Measurements from ENCODE around the gene PWWP3B. TPM values are rescaled to one million over a fixed set of nuclear protein-coding genes. Genes with fewer than 3 reads are reported as not detected.

Gene PWWP3B
- total and polyA plus RNA-seq, 8 donors, result 4.0 to 13.6 (median 6.6) TPM

DNA sequence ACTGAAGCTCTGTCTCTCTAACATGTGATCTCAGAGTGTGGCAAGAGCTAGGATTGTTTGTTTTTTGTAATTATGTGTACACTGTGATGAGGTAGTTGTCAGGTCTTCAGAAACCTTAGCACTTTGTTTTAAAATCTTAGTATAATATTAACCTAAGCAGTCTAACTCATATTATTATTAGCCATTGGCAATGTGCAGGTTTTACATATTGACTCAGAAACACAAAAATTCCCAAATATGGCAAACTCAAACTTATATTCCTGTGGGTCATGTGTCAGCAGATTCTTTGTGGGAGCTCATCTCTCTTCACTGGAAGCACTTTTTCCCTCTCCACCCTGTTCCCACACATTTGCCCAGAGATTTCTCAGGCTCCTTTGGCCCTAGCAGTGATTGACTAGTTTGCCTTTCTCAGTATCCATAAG is 8.2 kb upstream of the PWWP3B start:
- Histone ChIP-seq H3K4me1 (peaks cover 4 to 13% (median 9%) of the 10 kb centered on the region in 3 donors), H3K9me3 (no peaks in the 10 kb centered on the region), H3K27me3 (peaks cover 0 to 10% (median 0%) of the 10 kb centered on the region in 4 donors), H3K27ac (peak overlapping the region in 2 of 4 donors; percentile 15 to 33), H3K4me3 (no peak overlapping the region), H3K36me3 (no peaks in the 10 kb centered on the region)
- no peak for DNase-seq
- FAIRE-seq, result no peak
- TF ChIP-seq, protein P1, sequence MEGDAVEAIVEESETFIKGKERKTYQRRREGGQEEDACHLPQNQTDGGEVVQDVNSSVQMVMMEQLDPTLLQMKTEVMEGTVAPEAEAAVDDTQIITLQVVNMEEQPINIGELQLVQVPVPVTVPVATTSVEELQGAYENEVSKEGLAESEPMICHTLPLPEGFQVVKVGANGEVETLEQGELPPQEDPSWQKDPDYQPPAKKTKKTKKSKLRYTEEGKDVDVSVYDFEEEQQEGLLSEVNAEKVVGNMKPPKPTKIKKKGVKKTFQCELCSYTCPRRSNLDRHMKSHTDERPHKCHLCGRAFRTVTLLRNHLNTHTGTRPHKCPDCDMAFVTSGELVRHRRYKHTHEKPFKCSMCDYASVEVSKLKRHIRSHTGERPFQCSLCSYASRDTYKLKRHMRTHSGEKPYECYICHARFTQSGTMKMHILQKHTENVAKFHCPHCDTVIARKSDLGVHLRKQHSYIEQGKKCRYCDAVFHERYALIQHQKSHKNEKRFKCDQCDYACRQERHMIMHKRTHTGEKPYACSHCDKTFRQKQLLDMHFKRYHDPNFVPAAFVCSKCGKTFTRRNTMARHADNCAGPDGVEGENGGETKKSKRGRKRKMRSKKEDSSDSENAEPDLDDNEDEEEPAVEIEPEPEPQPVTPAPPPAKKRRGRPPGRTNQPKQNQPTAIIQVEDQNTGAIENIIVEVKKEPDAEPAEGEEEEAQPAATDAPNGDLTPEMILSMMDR (IDR thresholded peaks at IDR 0.05), result no peak
- intact Hi-C loops (cut with DNase I), result no loop called here
- ATAC-seq, result peak; percentile 73 to 87 (median 82)

DNA sequence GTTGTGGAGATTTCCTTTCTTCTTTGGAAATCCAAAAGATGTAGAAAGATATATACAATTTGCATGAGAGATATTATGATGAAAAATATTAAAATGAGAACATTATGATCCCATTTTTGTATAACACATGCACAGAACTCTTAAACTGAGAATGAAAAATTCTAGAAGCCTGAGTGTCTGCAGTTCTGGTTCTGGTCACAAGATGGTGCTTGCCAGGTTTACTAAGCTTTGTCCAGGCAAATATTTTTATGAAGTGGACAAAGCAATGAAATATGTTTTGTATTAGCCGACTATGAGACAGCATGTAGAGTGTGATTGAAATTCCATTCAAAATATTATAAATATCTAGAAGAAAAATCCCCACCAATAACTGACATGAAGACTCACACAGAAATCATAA is 2.2 kb downstream of the PWWP3B start:
- peak overlapping the region in 2 of 4 donors; percentile 19 to 39 for H3K27ac ChIP-seq
- peaks cover 0 to 8% (median 2%) of the 10 kb centered on the region in 4 donors for H3K27me3 ChIP-seq
- FAIRE-seq (peak; percentile 93), DNase-seq (peak in 2 of 6 donors; percentile 18 to 21), ATAC-seq (peak; percentile 53 to 79 (median 76))
- 0 to 9% methylated on average over 1 of the region's 1 CpG for WGBS, 2 donors
- intact Hi-C loops (cut with DNase I), result no loop called here
- no peaks in the 10 kb centered on the region for H3K36me3 ChIP-seq
- peak overlapping the region in 2 of 4 donors; percentile 1 to 22 for H3K4me3 ChIP-seq
- no peaks in the 10 kb centered on the region for H3K9me3 ChIP-seq
- TF ChIP-seq, protein P1 (IDR thresholded peaks at IDR 0.05), result peak; percentile 9 to 64 (median 46)
- H3K4me1 ChIP-seq, result peaks cover 0 to 2% (median 0%) of the 10 kb centered on the region in 3 donors

DNA sequence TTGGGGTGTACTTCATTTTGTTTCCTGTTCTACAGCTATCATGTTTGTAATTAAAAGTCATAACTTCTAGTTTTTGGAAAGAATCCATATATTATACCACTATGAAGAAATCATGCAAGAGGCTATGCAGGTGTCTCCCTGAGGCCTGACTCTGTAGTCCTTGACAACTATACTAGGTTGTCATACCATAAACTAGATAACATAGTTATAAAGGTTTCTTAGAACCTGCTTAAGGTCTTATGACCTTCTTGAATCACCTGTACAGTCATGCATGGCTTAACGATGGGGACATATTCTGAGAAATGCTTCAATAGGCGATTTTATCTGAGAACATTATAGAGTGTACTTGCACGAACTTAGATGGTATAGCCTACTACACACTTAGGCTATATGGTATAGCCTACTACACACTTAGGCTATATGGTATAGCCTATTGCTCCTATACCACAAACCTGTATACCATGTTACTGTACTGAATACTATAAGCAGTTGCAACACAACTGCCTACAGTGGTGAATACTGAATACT is 3.3 kb downstream of the PWWP3B start:
- H3K4me1 ChIP-seq, result peaks cover 0 to 2% (median 0%) of the 10 kb centered on the region in 3 donors
- no peak overlapping the region for H3K4me3 ChIP-seq
- peak overlapping the region in 1 of 4 donors; percentile 39 for H3K27ac ChIP-seq
- H3K9me3 ChIP-seq, result no peaks in the 10 kb centered on the region
- ATAC-seq, result no peak
- H3K36me3 ChIP-seq, result no peaks in the 10 kb centered on the region
- DNase-seq, result no peak
- peak; percentile 60 for FAIRE-seq
- intact Hi-C loops (cut with DNase I), result no loop called here
- TF ChIP-seq, protein P1 (IDR thresholded peaks at IDR 0.05), result no peak
- H3K27me3 ChIP-seq, result peaks cover 0 to 8% (median 2%) of the 10 kb centered on the region in 4 donors
- 68 to 75% methylated on average over 3 of the region's 3 CpGs for WGBS, 2 donors

DNA sequence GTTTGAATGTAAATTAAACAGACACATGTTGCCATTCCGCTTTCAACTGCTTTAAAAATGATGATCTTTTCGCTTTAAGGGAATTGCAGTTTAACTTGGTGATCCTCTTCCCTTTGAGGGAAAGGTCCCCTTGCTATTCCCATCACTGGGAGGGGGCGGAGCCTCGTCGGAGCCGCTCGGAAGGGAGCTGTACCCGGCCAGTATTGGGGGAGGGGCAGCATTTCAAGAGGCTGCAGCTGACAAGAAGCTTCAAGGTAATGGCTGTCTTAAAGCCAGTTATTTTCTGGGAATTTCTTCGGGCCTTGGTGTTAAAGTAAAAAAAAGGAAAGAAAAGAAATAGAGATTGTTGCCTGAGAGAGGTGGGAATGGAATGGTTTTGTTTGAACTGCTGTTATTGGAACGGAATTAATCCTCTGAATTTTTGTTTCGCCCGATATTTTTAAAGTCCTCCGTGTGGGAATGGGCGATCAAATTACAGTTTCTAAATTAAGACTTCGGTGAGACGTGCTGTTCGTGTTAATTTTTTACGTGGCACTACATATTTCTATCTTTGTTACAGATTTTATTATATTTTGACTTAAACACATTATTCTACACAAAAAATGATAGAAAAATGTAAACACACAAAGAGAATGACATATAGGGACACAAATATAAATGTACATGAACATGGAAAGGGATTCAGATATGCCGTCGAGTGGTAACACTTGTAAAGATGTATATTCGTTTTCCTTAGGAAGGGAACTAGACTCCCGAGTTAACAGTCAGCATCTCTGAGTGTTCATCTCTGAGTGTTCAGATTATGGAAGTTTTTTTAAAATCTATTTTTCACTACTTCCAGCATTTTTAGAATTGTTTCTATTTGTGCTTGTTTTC is 9.2 kb downstream of the PWWP3B start:
- WGBS, 2 donors, result 26 to 35% methylated on average over 22 of the region's 22 CpGs
- FAIRE-seq, result peak; percentile 32
- intact Hi-C loops (cut with DNase I), result no loop called here

More for the DNA sequence above, 9.2 kb downstream of the PWWP3B start:
- peak; percentile 24 to 69 (median 42) for DNase-seq
- Histone ChIP-seq H3K27ac (no peak overlapping the region), H3K36me3 (no peaks in the 10 kb centered on the region), H3K4me1 (no peaks in the 10 kb centered on the region), H3K4me3 (no peak overlapping the region), H3K27me3 (no peaks in the 10 kb centered on the region), H3K9me3 (no peaks in the 10 kb centered on the region)
- TF ChIP-seq, protein P1 (IDR thresholded peaks at IDR 0.05), result no peak
- ATAC-seq, result peak; percentile 67 to 92 (median 80)

All from pancreas (tissue), 10 donors.